ENCODE data around the gene COA7.

DNA sequence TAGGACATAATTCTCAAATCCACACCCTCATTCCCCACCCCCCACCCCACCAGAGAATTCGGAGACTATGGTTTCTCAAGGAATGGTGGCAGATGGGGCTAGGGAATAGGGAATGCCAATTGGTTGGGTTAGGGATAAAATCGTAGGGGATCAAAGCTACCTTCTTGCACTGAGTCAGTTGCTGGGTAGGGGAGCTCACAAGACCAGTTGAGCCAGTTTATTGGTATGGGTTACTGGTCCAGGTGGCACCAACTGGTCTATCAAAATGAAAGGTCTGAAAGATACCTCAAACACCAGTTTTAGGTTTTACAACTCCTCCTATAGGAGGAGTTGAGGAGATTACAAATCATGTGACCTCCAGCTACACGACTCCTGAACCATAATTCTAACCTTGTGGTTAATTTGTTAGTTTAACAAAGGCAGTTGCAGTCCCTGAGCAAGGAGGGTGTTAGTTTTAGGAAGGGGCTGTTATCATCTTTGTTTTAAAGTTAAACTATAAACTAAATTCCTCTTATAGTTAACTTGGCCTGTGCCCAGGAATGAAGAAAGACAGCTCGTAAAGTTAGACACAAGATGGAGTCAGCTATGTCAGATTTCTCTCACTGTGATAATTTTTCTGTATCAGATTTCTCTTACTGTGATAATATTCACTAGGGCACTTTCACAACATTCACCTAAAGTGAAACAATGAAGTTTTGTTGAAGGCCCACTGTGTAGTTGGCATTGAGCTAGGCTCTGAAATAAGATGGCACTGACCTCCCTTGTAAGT lies 62.6 kb downstream of the COA7 start:
- TF ChIP-seq, protein P1, sequence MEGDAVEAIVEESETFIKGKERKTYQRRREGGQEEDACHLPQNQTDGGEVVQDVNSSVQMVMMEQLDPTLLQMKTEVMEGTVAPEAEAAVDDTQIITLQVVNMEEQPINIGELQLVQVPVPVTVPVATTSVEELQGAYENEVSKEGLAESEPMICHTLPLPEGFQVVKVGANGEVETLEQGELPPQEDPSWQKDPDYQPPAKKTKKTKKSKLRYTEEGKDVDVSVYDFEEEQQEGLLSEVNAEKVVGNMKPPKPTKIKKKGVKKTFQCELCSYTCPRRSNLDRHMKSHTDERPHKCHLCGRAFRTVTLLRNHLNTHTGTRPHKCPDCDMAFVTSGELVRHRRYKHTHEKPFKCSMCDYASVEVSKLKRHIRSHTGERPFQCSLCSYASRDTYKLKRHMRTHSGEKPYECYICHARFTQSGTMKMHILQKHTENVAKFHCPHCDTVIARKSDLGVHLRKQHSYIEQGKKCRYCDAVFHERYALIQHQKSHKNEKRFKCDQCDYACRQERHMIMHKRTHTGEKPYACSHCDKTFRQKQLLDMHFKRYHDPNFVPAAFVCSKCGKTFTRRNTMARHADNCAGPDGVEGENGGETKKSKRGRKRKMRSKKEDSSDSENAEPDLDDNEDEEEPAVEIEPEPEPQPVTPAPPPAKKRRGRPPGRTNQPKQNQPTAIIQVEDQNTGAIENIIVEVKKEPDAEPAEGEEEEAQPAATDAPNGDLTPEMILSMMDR (IDR thresholded peaks at IDR 0.05) = no peak
- TF ChIP-seq POLR2A (IDR thresholded peaks at IDR 0.05) = no peak
- TF ChIP-seq POLR2AphosphoS5 (IDR thresholded peaks at IDR 0.05) = no peak
- no peak for TF ChIP-seq EP300 (IDR thresholded peaks at IDR 0.05)

Measured in stomach (tissue), 4 donors.